Measurements from ENCODE around the gene PTHLH.

Gene PTHLH

GRCh38 chr12:27934276-27934675, 38.3 kb downstream of the PTHLH start:
- no peak for DNase-seq

GRCh38 chr12:27931390-27931789, 41.1 kb downstream of the PTHLH start:
- no peak for DNase-seq

GRCh38 chr12:27927347-27927746, 45.2 kb downstream of the PTHLH start:
- no peak for DNase-seq

- no peak for DNase-seq
Observed at GRCh38 chr12:27924350-27925135, 48.0 kb downstream of the PTHLH start.

GRCh38 chr12:27922531-27923139, 49.9 kb downstream of the PTHLH start:
- no peak for DNase-seq

GRCh38 chr12:27919671-27920235, 52.8 kb downstream of the PTHLH start:
- no peak for DNase-seq

- DNase-seq = no peak
Observed at GRCh38 chr12:27915536-27915935, 57.0 kb downstream of the PTHLH start.

- DNase-seq = no peak
Observed at GRCh38 chr12:27915021-27915420, 57.5 kb downstream of the PTHLH start.

- no peak for DNase-seq
Observed at GRCh38 chr12:27913999-27914614, 58.4 kb downstream of the PTHLH start.

GRCh38 chr12:27911397-27911796, 61.1 kb downstream of the PTHLH start:
- no peak for DNase-seq

All from CD4-positive, alpha-beta T cell treated with Interleukin-10 for 1 hour (primary cell).